Uterus (tissue), 2 donors: ENCODE measurements around the gene MT1G.

ENCODE experiments used
- CTCF ChIP-seq, 4 experiments: fragments of 200-600 bp in 2 of 4; fragments of 450-650 bp in 2 of 4; sonication (generic) in 2 of 4; IDR thresholded peaks; one replicate each; pipeline ENCODE4 v1.5.1; 2016 to 2019; ENCODE audit warnings: antibody characterized with exemption in 4 of 4, mild to moderate bottlenecking in 2 of 4, moderate library complexity in 1 of 4
- POLR2A ChIP-seq, 2 donors: fragments of 450-650 bp; IDR thresholded peaks; one replicate each; pipeline ENCODE4 v1.6.1; 2016; ENCODE audit warnings: antibody characterized with exemption in 2 of 2, mild to moderate bottlenecking in 1 of 2, moderate library complexity in 1 of 2

- TF ChIP-seq POLR2A (IDR thresholded peaks at IDR 0.05) (no peak), CTCF (IDR thresholded peaks at IDR 0.05) (no peak)
Observed at GRCh38 chr16:56649820-56650219, 18.0 kb downstream of the MT1G start.
